Ovary (tissue), 3 donors: Measurements from ENCODE around the gene USP2.

Source experiments
- POLR2A ChIP-seq: fragments of 450-650 bp; IDR thresholded peaks from one replicate; pipeline ENCODE4 v1.6.1; 2017; ENCODE audit warnings: antibody characterized with exemption, mild to moderate bottlenecking, moderate library complexity
- TF ChIP-seq, protein P1 (sequence below), 3 donors: fragments of 450-650 bp in 2 of 3; fragments of 200-600 bp in 1 of 3; IDR thresholded peaks; one replicate each; pipeline versions ENCODE4 v1.5.1 to v1.8.0; 2016 to 2022; ENCODE audit warnings: antibody characterized with exemption in 3 of 3, mild to moderate bottlenecking in 1 of 3
- donor health status: DM: no; HTN: no; CAD: no.

DNA sequence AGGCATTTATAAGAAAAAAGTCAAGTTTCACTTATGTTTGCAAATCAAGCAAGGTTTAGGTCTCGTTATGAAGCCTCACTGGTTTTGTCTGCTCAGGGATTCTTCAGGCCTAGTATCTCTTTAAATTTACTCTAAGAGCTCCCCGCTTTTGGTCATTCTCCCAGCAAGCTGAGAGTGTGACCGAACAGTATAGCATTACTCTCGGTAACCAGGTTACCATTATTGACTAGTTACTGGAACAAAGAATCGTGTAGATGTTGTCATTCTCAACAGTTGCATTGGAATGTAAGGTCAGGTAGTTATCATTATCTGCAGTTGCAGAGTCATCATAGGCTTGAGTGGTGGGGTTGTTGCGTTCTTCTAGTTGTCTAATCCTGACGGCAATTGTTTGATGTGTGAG, 9.8 kb upstream of the USP2 start:
- TF ChIP-seq, protein P1, sequence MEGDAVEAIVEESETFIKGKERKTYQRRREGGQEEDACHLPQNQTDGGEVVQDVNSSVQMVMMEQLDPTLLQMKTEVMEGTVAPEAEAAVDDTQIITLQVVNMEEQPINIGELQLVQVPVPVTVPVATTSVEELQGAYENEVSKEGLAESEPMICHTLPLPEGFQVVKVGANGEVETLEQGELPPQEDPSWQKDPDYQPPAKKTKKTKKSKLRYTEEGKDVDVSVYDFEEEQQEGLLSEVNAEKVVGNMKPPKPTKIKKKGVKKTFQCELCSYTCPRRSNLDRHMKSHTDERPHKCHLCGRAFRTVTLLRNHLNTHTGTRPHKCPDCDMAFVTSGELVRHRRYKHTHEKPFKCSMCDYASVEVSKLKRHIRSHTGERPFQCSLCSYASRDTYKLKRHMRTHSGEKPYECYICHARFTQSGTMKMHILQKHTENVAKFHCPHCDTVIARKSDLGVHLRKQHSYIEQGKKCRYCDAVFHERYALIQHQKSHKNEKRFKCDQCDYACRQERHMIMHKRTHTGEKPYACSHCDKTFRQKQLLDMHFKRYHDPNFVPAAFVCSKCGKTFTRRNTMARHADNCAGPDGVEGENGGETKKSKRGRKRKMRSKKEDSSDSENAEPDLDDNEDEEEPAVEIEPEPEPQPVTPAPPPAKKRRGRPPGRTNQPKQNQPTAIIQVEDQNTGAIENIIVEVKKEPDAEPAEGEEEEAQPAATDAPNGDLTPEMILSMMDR (IDR thresholded peaks at IDR 0.05), result no peak
- TF ChIP-seq POLR2A, result no peak
